HG03439 (cell line): ENCODE results near the gene BBS5.
A peak's percentile ranks its signal among the peaks of the same experiment; 100 is the strongest.
"Not testable (repeated sequence)": the region's sequence is repeated elsewhere in the genome, so short reads cannot be mapped to it uniquely, and the experiment has no call there.

Source experiments
- ATAC-seq: cut with Tn5 transposase; IDR thresholded peaks from one replicate; pipeline ENCODE4 v1.9.1; 2021; ENCODE audit warnings: mild to moderate bottlenecking, moderate library complexity; ENCODE audit not compliant: unreplicated experiment

Gene BBS5

DNA sequence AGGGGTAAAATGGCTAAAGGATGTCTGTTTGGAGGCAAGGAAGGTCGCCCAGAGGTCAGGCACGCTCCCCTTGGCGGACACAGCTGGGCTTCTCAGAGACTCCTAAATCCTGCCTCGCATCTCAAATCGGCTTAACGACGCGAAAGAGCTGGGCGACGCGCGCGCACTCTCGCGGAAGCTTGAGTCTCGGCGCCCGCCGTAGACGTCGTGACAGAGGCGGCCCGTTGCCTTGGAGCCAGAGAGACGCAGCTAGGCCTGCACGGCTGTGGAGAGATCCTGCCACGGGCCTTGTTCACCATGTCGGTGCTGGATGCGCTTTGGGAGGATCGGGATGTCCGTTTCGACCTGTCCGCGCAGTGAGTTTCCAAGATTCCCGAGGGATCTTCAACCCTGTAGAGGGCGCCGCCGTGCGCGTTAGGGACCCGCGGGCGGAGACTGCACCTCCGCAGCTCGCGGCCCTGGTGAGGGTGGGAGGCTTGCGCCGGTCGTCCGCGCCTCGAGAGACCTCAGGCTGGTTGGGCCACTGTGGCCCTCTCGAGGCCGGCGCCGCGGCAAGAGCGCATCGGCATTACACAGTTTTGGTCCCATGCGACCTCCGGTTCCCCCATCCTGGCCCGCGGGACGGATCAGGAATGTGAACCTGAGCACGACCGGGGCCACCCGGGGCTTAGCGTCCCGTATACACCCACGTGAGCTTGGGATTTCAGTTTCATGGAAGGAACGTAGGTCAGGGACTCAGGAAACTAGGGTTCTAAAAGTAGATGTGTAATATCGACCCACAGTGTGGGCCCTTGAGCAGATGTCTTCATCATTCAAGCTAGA, at the start of gene BBS5:
Gene BBS5 (plus strand): TSS at position 238 of the 822 bp plus-strand sequence. CDS start 60 bp downstream, at position 298.
- ATAC-seq, result peak; percentile 94

DNA sequence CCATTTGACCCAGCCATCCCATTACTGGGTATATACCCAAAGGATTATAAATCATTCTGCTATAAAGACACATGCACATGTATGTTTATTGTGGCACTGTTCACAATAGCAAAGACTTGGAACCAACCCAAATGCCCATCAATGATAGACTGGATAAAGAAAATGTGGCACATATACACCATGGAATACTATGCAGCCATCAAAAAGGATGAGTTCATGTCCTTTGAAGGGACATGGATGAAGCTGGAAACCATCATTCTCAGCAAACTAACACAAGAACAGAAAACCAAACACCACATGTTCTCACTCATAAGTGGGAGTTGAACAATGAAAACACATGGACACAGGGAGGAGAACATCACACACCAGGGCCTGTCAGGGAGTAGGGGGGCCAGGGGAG, 47.5 kb upstream of the BBS5 start:
- ATAC-seq, result not testable (repeated sequence)

DNA sequence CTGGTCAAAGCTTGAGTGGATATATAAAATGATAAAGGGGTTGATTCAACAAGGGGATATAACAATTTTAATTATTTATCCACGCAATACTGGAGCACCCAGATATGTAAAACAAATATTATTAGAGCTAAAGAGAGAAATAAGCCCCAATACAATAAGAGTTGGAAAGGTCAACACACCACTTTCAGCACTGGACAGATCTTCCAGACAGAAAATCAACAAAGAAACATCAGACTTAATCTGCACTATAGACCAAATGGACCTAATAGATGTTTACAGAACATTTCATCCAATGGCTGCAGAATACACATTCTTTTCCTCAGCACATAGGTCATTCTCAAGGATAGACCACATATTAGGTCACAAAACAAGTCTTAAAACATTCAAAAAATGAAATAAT, 45.1 kb upstream of the BBS5 start:
- ATAC-seq, result not testable (repeated sequence)

DNA sequence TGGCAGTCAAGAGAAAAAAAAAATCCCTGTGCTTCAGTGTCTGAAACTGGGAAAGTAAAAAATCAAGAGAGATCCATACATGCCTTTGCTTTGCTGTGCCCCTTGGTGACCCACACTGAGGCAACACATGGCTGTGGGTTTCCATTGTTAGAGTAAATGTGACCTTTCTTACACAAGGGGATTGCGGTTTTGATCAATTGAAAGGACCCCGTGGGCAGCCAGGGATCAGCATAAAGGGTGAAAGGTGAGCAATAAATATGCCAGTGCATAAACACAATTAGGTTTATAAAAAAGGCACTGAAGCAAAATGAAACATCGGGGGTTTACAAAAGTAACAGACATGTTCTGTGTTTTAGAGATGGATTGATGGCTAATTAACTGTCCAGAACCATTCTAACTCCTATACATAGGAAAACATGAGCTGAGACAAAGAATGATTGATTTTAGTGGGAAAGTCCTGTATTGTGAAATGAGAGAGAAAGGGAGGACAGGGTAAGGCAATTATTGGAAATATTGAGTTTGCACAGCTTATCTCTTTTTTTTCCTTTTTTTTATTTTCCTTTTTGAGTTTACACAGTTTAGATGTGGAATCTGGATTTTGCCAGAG, 40.7 kb upstream of the BBS5 start:
- no peak for ATAC-seq

DNA sequence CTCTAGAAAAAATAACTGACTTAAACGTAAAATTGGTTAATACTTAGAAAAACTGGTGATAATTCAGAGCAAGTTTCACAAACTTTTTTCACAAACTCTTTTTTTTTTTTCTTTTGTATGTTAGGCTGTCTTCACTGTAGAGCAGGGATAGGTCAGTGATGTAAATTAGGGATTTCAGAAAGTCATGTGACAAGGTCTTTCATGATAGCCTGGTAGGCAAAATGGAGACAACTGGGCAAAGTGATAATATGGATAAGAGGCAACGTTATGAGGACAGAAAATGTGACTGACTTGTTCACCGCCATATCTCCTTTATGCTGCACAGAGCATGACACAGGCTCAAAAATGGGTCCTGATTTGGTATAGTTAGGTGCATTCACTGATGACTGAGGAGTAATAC, 39.4 kb upstream of the BBS5 start:
- ATAC-seq, result no peak

DNA sequence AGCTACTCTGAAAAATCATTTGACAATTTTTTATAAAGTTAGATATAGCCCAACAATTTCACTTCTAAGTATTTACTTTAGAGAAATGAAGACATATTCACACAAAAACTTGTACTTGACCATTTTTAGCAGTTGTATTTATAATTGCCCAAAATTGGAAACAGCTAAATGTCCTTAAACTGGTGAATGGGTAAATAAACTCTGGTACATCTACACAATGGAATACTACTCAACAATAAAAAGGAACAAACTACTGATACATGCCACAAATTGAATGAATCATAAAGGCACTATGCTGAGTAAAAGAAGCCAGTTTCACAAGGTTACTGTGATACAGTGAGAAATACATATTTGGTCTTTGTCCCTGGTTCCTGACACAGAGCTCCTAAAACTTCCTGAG, 32.8 kb upstream of the BBS5 start:
- no peak for ATAC-seq

- ATAC-seq, result no peak
Observed at GRCh38 chr2:169448316-169448715, 31.0 kb upstream of the BBS5 start.

DNA sequence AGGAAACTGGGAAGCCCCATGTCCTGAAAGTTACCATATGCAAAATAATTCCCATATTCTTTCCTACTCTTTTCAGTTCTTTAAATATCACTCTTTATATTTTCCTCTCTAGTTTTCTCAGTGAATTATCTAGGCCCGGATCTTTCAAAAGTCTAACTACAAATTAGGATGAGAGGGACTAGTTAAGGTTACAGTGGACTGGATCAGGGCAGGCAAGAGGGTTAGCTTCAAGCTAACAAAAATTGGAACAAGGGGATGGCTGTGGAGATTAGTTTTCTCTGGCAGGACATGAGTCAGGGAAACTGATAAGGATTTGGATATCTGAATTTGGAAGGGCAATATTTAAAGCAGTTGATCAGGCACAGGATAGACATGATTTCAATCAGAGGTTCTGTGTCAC, 30.4 kb upstream of the BBS5 start:
- ATAC-seq, result no peak

- no peak for ATAC-seq
Observed at GRCh38 chr2:169452080-169452479, 27.2 kb upstream of the BBS5 start.

DNA sequence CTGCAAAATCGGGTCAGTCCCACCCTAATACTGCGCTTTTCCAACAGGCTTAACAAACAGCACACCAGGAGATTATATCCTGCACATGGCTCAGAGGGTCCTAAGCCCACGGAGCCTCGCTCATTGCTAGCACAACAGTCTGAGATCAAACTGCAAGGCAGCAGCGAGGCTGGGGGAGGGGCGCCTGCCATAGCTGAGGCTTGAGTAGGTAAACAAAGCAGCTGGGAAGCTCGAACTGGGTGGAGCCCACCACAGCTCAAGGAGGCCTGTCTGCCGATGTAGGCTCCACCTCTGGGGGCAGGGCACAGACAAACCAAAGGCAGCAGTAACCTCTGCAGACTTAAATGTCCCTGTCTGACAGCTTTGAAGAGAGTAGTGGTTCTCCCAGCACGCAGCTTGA, 26.2 kb upstream of the BBS5 start:
- not testable (repeated sequence) for ATAC-seq

GRCh38 chr2:169461143-169461542, 18.2 kb upstream of the BBS5 start:
- no peak for ATAC-seq

GRCh38 chr2:169462896-169463695, 16.2 kb upstream of the BBS5 start:
- no peak for ATAC-seq

DNA sequence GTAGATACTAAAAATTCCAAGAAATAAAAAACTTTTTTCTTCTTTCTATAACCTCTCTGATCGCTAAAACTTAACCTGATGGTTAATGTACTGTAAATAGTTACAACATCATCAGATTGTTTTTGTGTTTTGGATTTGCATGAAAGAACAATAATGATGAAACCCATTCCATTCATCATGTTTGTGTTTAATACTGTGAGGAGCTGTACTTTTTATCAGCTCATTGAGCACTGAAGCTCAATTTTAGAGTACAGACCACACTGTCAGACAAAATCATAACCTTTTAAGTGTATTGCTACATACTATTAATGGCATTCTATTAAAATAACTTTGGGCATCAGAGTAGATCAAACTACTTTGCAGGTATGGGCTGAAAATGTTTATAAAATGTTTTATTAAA, 14.8 kb upstream of the BBS5 start:
- ATAC-seq, result no peak

DNA sequence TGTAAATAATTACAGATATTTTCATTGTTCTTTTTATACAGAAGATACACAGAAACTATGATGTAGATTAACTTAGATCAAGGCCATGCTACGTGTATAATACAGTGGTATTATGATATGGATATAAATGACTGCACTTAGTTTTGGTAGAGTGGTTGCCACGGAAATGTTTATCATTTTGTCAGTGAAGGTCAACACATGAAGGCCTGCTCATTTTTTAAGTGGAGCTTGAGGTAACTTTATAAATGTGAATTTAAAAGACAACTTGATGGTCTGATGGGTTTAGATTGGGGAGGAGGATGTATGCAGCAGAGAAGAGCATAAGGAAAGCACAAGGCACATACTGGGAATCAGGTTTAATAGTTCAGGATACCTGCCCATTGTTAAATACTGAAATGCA, 14.4 kb upstream of the BBS5 start:
- ATAC-seq, result no peak

DNA sequence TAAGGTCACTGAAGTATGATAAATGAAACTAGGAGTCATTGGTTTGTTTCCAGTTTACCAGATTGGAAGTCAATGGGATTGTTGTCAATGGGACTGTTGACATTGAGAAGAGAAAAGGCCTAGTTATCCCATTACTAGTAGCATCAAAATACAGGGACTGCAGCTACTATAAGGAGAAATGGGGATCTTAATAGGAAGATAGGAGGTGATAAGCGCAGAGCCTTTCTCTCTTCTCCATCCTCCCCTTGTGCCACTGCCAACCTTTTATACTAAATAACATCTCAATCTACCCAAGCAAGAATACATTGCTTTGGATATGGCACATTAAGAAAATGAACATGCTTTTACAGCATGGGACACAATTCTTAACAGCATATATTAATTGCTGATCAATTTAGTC, 10.5 kb upstream of the BBS5 start:
- ATAC-seq, result no peak

DNA sequence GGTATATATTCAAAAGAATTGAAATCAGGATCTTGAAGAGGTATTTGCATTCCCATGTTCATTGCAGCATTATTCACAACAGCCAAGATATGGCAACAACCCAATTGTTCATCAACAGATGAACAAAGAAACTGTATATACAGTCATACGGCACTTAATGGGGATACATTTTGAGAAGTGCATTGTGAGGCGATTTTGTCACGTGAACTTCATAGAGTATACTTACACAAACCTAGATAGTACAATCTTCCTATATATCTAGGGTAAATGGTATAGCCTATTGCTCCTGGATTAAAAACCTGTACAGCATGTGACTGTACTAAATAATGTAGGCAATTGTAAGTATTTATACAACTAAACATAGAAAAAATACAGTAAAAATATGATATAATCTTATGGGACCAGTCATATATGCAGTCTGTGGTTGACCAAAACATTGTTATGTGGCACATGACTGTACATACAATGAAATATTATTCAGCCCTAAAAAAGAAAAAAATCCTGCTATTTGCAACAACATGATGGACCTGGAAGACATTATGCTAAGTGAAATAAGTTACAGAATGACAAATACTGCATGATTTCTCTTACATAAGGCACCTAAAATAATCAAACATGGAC, 9.2 kb upstream of the BBS5 start:
- ATAC-seq, result no peak

DNA sequence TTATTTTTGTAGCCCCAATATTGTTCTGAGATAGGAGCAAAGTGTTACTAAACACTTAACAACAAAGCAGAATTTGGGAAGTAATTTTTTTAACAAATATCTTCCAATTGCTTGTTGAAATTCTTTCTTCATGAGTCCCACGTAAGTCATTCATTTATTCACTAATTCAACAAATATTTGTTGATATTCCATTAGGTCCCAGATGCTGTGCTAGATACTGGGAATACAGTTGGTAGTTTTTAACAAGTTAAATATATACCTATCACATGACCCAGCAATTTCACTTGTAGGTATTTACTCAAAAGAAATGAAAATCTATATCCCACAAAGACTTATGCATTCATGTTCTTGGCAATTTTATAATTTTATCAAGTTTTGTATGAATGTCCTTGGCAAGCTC, 7.0 kb upstream of the BBS5 start:
- no peak for ATAC-seq

DNA sequence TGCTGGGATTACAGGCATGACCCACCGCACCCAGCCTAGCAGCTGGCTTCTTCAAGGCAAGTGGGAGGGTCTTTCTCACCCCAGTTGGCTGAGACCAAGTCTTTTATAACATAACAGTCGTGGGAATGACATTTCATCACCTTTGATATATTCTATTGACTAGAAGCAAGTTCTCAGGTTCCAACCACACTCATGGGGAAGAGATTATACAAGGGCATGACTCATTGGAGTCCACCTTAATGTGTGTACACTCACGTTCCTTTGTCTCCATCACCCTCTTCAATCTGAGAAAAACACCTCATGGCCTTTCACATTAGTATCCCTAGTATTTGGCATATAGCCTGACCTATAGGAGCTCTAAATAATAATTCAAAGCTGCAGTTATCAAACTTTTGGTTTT, 2.8 kb upstream of the BBS5 start:
- no peak for ATAC-seq

DNA sequence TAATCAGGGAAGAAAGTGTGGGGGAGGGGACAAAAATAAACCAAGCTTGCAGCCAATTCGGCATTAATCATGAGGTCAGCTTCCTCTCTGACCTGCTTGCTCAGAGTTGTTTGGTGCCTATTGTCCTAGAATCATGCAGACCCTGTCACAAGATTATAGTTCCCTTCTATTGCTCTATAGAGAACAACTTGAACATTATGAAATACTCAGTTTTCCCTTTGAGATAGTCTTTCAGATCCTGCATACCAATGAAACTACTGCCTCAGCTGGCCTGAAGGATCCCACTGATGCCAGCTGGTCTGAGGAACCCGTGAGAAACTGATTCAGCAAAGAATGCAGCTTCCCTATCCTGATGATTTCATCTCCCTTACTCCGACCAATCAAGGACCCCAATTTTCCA, 955 bp upstream of the BBS5 start:
- ATAC-seq, result no peak

DNA sequence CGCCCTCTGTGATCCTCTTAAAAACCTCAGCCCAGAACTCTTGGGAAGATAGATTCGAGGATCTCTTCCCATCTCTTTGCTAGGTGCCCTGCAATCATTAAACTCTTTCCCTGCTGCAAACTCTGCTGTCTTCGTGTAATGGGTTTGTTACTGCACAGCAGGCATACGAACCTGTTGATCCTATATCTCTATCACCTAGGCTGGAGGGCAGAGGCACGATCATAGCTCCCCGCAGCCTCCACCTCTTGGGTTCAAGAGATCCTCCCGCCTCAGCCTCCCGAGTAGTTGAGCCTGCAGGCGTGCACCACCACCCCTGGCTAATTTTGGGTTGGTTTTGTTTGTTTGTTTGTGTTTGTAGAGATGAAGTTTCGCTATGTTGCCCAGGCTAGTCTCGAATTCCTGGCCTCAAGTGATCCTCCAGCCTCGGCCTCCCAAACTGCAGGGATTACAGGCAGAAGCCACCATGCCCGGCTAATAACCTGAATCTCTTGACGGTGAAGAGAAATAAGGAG, 493 bp upstream of the BBS5 start:
- no peak for ATAC-seq

GRCh38 chr2:169480079-169480465, 778 bp downstream of the BBS5 start:
- ATAC-seq, result no peak
